ENCODE results near the gene LOXHD1.

LOXHD1 gene

GRCh38 chr18:46657115-46657955 lies at the start of gene LOXHD1:
Gene LOXHD1 (minus strand): TSS chr18:46657220. CDS start chr18:46657033, 187 bp downstream.
- no peak for DNase-seq (ENCODE audit: low read depth)

- DNase-seq (ENCODE audit: low read depth) = no peak
Observed at GRCh38 chr18:46705521-46705920, 48.5 kb upstream of the LOXHD1 start.

- DNase-seq (ENCODE audit: low read depth) = no peak
Observed at GRCh38 chr18:46704816-46705215, 47.8 kb upstream of the LOXHD1 start.

- DNase-seq (ENCODE audit: low read depth) = no peak
Observed at GRCh38 chr18:46704189-46704588, 47.2 kb upstream of the LOXHD1 start.

- no peak for DNase-seq (ENCODE audit: low read depth)
Observed at GRCh38 chr18:46702471-46702870, 45.5 kb upstream of the LOXHD1 start.

- no peak for DNase-seq (ENCODE audit: low read depth)
Observed at GRCh38 chr18:46700066-46700824, 43.2 kb upstream of the LOXHD1 start.

GRCh38 chr18:46696702-46697101 lies 39.7 kb upstream of the LOXHD1 start:
- no peak for DNase-seq (ENCODE audit: low read depth)

GRCh38 chr18:46696268-46696667 lies 39.2 kb upstream of the LOXHD1 start:
- DNase-seq (ENCODE audit: low read depth) = no peak

- DNase-seq (ENCODE audit: low read depth) = no peak
Observed at GRCh38 chr18:46693996-46694395, 37.0 kb upstream of the LOXHD1 start.

GRCh38 chr18:46688853-46689525 lies 32.0 kb upstream of the LOXHD1 start:
- DNase-seq (ENCODE audit: low read depth) = no peak

- DNase-seq (ENCODE audit: low read depth) = no peak
Observed at GRCh38 chr18:46686186-46686585, 29.2 kb upstream of the LOXHD1 start.

- DNase-seq (ENCODE audit: low read depth) = no peak
Observed at GRCh38 chr18:46683252-46683651, 26.2 kb upstream of the LOXHD1 start.

GRCh38 chr18:46680784-46681695 lies 24.0 kb upstream of the LOXHD1 start:
- DNase-seq (ENCODE audit: low read depth) = no peak

- no peak for DNase-seq (ENCODE audit: low read depth)
Observed at GRCh38 chr18:46679846-46680598, 23.0 kb upstream of the LOXHD1 start.

- DNase-seq (ENCODE audit: low read depth) = no peak
Observed at GRCh38 chr18:46678785-46679399, 21.9 kb upstream of the LOXHD1 start.

- DNase-seq (ENCODE audit: low read depth) = no peak
Observed at GRCh38 chr18:46678041-46678440, 21.0 kb upstream of the LOXHD1 start.

GRCh38 chr18:46677611-46678010 lies 20.6 kb upstream of the LOXHD1 start:
- no peak for DNase-seq (ENCODE audit: low read depth)

- DNase-seq (ENCODE audit: low read depth) = no peak
Observed at GRCh38 chr18:46676182-46676835, 19.3 kb upstream of the LOXHD1 start.

- DNase-seq (ENCODE audit: low read depth) = no peak
Observed at GRCh38 chr18:46675112-46675511, 18.1 kb upstream of the LOXHD1 start.

All from activated T-cell treated with anti-CD3 and anti-CD28 coated beads for 24 hours (primary cell).